ENCODE measurements around the gene EFHD2. TPM values are rescaled to one million over a fixed set of nuclear protein-coding genes. Genes with fewer than 3 reads are reported as not detected.

Gene EFHD2
- total and polyA plus RNA-seq, 3 donors from 2014 or later, result 146 to 384 (median 308) TPM

- Histone ChIP-seq H3K27me3 (no peaks in the 10 kb centered on the region), H3K36me3 (ENCODE audit: low read depth, missing control alignments) (no peaks in the 10 kb centered on the region), H3K4me3 (no peak overlapping the region), H3K9me3 (no peaks in the 10 kb centered on the region), H3K4me1 (peaks cover 52% of the 10 kb centered on the region), H3K27ac (peak overlapping the region; percentile 73 to 74)
- intact Hi-C loops (cut with DNase I; ENCODE audit: low total_unique reads), result no loop called here
- no peak for DNase-seq
- WGBS, 2 donors, result 72 to 98% methylated on average over 13 to 20 of the region's 20 CpGs
- no peak for TF ChIP-seq CTCF (IDR thresholded peaks at IDR 0.05)
- no peak for TF ChIP-seq POLR2A (IDR thresholded peaks at IDR 0.05)
These were observed 4.1 kb downstream of the EFHD2 start for GRCh38 chr1:15413563-15414444.

GRCh38 chr1:15414445-15414983, 4.8 kb downstream of the EFHD2 start:
- Histone ChIP-seq H3K4me3 (no peak overlapping the region), H3K27me3 (no peaks in the 10 kb centered on the region), H3K4me1 (peaks cover 54% of the 10 kb centered on the region), H3K36me3 (ENCODE audit: low read depth, missing control alignments) (no peaks in the 10 kb centered on the region), H3K9me3 (no peaks in the 10 kb centered on the region), H3K27ac (peak overlapping the region; percentile 15 to 67)
- intact Hi-C loops (cut with DNase I; ENCODE audit: low total_unique reads), result no loop called here
- DNase-seq, result no peak
- no peak for TF ChIP-seq CTCF (IDR thresholded peaks at IDR 0.05)
- TF ChIP-seq POLR2A (IDR thresholded peaks at IDR 0.05), result no peak
- 87 to 91% methylated on average over 7 to 10 of the region's 10 CpGs for WGBS, 2 donors

GRCh38 chr1:15417059-15417934, 7.6 kb downstream of the EFHD2 start:
- TF ChIP-seq CTCF (IDR thresholded peaks at IDR 0.05), result no peak
- no peak for TF ChIP-seq POLR2A (IDR thresholded peaks at IDR 0.05)

DNA sequence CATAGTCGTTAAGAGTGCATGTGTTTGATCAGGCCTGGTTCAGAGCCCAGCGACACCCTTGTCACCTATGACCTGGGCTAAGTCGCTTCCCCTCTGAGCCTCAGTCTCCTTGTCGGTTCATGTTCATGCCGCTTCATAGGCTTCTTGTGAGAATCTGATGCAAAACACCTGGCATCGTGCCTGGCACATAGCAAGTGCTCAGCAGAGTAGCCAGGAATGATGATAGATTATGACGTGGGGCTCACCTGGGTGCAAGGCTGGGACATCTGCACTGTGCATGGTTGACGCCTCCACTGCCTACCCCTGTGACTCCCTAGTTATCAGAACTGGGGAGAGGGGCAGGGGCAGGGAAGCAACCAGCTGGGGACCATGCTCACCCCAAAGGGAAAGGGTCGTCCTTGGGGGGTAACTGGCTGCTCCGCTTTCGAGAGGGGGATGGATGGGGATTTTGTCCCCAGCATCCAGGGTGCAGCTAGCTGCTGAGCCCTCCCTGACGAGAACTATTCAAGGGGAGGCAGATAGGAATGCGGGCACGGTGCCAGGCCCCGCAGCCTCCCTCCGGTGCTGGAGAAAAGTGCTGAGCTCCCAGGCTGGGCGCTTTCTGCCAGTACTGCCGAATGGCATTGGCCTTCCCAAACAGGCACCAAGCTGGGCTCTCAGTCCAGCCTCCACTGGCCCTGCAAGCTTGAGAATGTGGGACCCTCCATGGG, 9.3 kb downstream of the EFHD2 start:
- intact Hi-C loops (cut with DNase I; ENCODE audit: low total_unique reads), result no loop called here
- TF ChIP-seq CTCF (IDR thresholded peaks at IDR 0.05) (no peak), POLR2A (IDR thresholded peaks at IDR 0.05) (no peak)
- DNase-seq, result peak; percentile 75
- 54 to 70% methylated on average over 14 to 18 of the region's 18 CpGs for WGBS, 2 donors
- Histone ChIP-seq H3K4me1 (peaks cover 70% of the 10 kb centered on the region), H3K9me3 (no peaks in the 10 kb centered on the region), H3K36me3 (ENCODE audit: low read depth, missing control alignments) (no peaks in the 10 kb centered on the region), H3K27me3 (no peaks in the 10 kb centered on the region), H3K27ac (peak overlapping the region in 1 of 2 donors; percentile 21), H3K4me3 (no peak overlapping the region)

More at GRCh38 chr1:15417059-15417934, 7.6 kb downstream of the EFHD2 start:
- H3K4me1 ChIP-seq, result peaks cover 64% of the 10 kb centered on the region
- H3K27ac ChIP-seq, result peak overlapping the region; percentile 19 to 67
- no peaks in the 10 kb centered on the region for H3K9me3 ChIP-seq
- intact Hi-C loops (cut with DNase I; ENCODE audit: low total_unique reads), result no loop called here
- no peak overlapping the region for H3K4me3 ChIP-seq
- WGBS, 2 donors, result 66 to 79% methylated on average over 17 to 18 of the region's 18 CpGs
- H3K36me3 ChIP-seq (ENCODE audit: low read depth, missing control alignments), result no peaks in the 10 kb centered on the region
- H3K27me3 ChIP-seq, result no peaks in the 10 kb centered on the region
- no peak for DNase-seq
